ENCODE data around the gene SMARCAL1.

Gene SMARCAL1

DNA sequence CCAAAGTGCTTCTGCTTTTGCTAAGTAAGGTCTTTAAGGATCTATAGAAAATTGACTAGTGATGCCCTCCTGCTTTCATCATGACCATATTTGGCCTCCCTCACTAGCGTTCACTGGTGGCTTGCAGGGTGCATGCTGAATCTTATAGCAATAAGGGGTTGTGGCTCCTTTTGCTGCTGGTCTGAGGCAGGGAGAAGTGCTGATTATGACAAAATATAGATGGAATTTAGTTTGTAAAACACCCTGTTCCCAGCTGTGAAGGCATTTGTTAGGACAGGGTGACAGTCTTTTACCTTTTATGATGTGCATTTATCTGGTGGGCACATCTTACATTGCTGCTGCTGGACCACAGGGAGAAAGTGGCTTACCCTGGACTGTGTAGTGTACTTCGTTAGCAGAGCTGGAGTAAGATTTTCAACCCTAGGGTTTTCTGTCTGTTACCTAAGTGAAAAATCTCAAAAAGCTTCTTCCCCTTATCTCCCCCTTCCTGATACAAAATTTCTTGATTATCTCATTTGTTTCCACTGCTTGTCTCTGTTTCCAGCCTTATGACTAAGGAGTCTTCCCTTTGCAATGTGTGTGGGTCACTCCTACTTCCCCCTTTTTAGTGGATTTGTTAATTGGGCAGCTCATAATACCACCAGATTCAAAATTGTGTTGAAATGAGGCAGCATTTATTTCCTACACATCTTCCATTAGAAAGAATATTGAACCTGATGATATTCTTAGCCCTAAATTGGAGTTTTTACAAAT is 65.2 kb downstream of the SMARCAL1 start:
- DNase-seq = no peak

DNA sequence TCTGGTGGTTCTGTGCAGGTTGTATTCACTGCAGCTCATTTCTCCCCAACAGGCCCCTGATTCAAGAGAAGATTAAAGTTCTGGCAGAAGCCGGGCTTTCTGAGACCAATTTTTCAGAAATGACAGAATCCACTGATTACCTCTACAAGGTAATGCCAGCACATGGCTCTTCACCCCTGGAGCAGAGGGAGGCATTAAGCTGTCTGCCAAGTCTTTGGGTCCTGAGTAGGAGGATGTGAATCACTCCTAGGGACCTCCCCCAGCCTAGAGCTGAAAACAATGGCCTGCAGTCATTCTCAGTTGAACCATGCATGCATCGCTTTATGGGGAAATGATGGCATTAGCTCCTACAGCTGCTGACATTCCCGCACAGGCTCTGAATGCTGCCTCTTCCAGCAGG is 65.9 kb downstream of the SMARCAL1 start:
- DNase-seq = no peak

DNA sequence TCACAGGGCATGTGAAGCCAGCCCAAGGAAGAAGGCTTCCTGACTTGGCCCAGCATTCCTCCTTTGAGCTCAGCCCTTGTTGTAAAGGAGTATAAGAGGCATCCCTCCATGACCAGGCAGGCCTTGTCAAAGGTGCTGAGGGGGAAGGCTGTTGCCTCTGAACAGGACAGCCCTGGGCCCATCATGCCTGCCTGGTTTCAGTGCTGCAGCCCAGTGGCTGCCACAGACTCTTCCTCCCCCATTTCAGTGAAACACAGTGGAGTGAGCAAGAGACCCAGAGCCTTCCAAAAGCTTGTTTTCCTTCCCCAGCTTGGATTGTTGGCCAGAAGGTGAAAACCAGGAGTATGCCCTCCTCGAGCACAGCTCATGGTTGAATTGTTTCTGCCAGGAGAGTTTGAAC is 66.5 kb downstream of the SMARCAL1 start:
- no peak for DNase-seq

DNA sequence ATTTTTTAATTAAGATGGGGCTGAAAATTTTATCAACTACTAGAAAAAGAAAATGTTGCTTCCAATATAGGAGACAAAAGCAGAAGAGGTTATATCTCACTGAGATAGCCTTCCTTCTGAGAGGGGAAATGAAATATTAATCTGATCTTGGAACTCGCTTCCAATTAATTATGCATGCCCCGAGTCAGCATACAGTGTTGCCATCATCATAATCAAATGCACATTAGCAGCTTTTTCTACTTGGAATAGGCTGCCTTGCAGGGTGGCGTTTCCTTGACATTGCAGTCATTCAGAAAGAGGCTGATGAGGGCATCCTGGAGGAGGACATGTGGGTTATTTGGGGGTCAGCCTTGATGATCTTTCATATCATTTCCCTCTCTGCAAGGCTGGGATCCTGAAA is 67.9 kb downstream of the SMARCAL1 start:
- DNase-seq = no peak

DNA sequence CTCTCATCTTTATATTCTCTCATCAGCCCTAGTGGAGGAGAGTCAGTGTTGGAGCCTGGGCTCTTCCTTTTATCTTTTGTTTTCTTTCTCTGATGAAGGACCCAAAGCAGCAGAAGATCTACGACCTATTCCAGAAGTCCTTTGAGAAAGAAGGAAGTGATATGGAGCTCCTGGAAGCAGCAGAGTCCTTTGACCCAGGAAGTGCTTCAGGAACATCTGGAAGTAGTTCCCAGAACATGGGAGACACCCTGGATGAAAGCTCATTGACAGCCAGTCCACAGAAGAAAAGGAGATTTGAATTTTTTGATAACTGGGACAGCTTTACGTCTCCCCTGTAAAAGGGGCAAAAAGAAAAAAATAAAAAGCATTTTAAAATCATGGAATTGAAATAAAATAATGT is 70.4 kb downstream of the SMARCAL1 start:
- DNase-seq = no peak

DNA sequence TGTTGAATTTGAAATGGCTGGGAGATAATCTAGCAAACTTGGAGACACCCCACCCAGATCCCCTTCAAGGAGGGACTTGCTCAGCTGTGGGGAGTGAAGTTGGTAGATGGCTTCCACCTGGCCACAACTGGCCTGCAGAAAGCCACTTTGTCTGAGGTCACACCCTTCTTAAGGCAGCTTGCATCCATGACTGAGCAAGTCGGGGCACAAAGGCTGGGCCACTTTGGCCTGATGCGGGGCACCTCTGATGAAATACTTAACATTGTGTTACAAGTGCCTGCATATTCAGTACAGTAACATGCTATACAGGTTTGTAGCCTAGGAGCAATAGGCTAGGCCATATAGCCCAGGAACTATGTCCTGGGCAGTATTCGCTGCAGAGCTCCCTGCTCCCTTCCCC is 73.0 kb downstream of the SMARCAL1 start:
- DNase-seq = no peak

DNA sequence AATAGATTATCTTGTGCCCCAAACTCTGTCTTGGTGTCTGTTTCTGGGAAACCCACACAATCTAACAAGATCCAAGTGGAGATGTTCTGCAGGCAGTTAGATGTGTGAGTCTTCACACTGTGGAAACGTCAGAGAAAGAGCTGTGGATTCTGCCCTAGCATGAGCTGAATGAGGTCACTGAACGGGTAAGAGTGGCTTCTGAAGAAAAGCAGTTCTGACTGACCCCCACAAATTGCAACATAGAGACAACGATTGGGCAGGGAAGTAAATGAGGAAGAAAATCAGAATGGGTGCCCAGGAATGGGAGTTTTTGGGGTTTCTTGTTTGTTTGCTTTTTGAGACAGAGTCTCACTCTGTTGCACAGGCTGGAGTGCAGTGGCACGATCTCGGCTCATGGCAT is 73.5 kb downstream of the SMARCAL1 start:
- DNase-seq = no peak

DNA sequence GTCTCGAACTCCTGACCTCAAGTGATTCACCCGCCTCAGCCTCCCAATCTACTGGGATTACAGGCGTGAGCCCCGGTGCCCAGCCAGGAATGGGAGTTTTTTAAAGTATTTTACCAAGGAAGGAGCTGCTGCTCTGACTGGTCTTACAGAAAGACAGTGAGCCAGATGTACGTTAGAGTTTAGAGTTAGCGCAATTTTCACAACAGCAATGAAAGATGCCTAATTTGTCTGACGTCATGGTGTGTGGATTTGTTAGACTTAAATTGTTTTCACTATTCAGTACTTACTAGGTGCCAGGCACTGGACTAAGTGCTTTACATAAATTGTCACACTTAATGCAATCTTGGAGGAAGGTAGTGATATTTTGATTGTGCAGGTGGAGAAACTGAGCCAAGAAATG is 74.0 kb downstream of the SMARCAL1 start:
- no peak for DNase-seq

DNA sequence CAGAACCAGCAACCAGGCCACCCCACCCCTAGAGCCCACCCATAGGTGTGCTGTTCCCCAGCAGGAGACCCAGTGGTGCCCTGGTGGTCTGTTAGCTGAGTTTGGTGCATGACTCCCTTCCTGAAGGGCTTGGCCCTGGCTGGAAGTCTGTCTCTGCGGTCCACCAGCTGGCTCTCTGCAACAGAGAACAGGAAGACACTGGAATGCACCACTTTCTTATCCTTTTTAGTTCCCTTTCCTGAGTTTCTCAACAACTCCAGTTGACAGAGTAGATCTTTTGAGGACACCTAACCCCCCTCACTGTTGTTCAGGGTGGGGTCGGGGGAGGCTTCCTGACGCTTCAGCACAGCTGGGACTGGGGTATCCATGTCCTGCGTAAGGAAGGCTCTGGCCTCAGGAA is 74.4 kb downstream of the SMARCAL1 start:
- no peak for DNase-seq

DNA sequence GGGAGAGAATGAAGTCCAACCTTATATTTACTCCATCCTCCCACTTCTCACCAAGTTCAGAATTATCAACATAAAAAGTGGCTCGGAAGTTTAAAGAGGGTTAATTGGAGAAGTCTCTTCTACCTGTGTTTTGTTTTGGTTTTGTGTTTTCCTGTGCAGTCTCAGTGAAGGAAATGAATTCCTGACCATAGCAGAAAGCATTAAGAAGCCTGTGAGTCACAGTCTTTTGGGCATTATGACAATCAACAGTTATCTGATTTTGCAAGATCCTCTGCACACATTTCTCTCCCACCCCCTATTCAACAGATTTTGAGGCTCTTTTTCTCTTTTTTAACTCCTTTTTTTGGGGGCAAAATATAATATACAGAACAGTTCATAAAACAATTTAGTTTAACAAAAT is 77.8 kb downstream of the SMARCAL1 start:
- DNase-seq = no peak

DNA sequence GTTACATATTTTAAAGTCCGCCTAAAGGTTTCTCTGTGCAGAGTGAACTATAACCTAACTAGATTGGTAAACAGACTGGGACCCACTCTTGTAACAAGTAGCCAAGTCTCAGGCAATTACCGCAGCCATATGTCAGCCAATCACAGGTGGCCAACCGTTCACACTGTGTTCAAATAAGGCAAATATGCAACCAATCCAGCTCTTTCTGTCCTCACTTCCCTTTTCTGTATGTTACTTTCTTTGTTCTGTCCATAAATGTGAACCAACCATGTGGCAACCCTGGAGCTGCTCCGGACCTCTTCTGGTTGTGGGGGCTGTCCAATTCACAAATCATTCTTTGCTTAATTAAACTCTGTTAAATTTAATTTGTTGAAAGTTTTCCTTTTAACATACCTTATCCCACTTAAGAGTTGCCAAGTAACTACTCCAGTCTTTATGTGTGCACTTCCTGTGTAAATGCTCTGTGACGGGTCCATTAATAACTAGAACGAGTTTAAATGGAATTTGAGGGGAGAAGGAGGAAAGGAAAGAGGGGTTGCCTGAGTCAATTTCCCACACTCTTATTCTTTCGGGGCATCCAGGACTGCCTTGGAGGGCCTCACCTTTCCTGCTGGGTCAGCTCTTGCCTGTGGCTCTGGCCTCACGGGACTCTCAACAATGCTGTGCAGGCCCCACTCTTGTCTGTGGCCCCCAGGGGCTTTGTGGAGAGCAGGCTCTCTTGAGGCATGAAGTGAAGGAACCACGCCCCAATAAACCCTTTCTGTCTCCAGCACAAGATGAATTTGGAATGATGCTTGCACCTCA is 79.7 kb downstream of the SMARCAL1 start:
- no peak for DNase-seq

DNA sequence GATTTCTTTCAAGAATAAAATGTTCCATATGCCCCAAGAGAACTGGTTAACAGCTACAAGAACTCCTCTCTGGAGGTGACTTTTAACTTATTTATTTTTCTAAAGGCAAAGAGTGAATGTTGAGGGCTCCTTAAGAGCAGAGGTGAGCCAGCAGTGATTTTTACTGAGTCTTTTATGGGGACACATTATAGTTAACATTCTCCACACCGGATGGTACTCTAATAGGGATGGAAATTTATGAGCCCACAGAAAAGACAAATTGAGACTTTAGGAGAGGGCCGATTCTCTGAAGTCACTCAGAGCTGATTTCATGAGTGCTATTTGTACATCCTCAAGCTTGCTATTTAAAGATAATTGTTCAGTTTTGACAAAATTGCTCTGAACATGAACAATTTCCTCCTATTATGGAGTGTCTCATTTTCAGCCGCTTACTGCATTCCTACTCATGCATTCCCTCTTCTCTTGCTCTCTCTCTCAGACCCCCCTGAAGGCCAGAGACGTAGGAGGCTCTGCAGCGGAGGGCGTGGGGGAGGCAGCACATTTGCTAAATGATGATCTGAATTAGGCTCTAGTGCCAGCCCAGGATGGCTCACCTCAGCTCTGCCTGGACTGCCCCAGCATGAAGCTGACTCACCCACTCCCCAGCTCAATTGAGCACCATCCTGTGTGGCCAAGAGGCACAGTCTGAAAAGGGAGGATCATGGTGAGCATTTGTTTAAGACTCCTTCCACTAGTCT is 80.5 kb downstream of the SMARCAL1 start:
- DNase-seq = no peak

DNA sequence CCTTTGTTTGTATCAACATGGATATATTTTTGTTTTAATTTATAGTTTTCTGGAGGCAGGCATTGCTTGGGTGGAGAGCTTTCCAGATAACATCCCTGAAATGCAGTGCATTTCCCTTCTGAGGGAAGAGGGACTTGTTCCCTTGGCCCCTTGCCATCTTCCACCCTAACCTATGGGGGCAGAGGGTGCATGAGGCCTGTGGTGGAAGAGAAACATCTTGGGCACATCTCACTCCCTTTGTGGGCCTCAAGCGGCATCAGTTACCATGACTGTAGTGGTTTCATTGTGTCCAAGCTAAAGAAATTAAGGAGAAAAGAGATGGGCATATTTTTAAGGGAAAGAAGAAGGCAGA is 81.0 kb downstream of the SMARCAL1 start:
- DNase-seq = no peak

DNA sequence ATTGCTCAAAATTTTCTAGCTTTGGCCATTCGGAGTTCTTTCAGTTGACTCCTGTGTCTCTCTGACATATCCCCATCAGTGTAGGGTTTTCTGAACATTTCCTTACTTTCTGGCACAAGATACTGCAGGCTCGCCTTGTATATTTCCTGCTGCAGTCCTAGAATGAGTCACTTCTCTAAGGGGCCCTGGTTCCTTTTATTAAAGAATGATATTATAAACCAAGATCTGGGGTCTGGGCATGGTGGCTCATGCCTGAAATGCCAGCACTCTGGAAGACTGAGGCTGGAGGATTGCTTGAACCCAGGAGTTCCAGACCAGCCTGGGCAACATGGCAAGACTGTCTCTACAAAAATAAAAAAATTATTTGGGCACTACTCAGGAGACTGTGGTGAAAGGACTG is 83.4 kb downstream of the SMARCAL1 start:
- DNase-seq = no peak

DNA sequence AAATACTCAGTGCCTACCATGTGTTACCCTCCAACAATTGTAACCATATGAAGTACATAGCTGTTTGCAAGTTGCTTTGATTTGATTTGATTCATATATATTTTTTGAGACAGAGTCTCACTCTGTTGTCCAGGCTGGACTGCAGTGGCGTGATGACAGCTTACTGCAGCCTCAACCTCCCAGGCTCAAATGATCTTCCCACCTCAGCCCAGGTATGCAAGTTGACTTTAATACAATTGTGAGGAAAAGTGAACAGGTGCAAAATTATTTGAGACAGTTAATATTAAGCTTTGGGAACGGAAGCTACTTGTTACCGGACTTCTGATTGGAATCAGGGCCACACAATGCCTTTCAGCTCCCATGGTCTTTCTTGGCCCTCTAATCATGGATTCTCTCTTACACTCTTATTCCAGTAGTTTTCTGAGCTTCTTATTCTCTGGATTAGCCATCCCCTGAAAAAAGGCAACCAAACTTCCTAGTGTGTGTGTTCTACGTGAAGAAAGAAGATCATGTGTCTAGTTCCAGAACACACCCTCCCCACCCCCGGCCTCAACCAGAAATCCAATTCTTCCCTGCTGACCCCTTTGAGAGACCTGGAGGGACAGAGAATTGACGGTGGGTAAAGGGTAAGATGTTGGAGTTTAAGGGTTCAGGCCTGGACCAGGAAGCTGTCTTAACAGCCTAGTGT is 85.2 kb downstream of the SMARCAL1 start:
- no peak for DNase-seq

DNA sequence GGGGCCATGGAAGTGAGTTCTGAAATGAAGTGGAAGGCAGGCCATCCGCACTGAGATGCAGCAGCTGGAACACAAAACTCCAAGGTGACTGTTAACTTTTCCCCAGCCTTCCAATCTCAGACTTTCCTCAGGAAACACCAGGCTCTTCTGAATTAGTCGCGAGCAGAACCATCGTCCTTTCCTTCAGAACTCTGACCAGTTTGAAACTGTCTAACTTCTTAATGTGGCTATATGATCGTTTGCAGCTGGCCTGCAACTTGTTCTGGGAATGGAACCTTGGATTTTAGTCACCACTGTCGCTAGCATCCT is 85.7 kb downstream of the SMARCAL1 start:
- DNase-seq = no peak

DNA sequence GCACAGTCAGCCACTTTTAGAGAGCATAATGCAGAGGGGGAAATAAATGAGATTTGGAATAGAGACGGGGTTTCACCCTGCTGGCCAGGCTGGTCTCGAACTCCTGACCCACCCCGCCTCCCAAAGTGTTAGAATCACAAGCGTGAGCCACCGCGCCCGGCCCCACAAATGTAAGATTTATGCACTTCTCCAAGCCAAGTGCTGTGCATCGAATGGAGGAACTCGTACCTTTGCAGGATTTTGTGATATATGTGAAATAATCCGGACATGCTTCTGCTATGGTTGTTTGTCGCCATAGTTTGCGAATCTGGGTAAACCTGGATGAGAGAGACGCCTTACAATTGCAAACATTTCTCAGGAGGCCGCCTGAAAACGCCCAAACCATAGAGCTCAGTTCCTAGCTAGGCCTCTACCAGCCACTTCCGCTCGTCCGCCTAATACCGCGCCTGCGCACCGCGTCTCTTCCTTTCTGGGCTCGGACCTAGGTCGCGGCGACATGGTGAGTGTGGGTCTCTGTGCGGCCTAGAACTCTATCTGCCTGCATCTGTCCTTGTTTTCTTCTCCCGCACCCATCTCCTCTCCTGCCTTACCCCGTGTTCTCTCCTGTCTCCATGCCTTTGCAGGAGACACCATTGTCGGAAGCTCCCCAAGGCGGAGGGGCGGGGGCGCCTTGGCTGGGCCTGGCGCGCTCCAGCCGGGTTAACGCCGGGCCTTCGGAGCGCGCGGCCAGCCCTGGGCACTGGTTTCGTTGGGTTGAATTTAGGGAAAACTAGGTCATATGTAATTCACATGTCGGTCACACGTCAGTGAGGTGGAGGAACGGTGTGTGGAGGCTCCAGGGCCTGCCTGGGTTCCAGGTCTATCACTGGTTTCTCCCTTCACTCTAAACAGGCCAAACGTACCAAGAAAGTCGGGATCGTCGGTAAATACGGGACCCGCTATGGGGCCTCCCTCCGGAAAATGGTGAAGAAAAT is 86.4 kb downstream of the SMARCAL1 start, which contains the start of gene RPL37A:
Gene RPL37A (plus strand): TSS at position 466 of the 974 bp plus-strand sequence. CDS start 31 bp downstream, at position 497.
- DNase-seq = peak; percentile 93

DNA sequence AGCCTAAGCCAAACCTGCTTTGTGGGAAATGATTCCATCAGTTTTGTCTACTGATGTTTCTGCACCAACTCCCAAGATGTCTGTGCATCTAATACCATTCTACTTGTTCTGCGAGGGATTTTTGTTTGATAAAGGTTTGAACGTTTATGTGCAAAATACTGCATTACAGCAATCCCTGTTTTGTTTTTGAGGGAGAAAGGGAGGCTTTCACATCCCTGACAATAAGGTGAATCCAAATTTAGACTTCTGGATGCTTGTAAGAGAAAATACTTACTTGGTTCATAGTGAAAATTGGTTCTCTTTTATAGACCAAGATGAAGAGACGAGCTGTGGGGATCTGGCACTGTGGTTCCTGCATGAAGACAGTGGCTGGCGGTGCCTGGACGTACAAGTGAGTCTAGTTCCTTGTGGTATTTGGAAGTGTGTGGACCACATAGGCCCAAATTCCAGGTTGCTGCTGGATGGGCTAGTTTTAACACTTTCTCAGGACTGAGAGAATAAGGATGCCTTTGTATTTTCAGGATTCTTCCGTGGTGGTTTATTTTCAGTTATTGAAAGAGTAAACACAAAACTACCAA is 87.4 kb downstream of the SMARCAL1 start:
- no peak for DNase-seq

DNA sequence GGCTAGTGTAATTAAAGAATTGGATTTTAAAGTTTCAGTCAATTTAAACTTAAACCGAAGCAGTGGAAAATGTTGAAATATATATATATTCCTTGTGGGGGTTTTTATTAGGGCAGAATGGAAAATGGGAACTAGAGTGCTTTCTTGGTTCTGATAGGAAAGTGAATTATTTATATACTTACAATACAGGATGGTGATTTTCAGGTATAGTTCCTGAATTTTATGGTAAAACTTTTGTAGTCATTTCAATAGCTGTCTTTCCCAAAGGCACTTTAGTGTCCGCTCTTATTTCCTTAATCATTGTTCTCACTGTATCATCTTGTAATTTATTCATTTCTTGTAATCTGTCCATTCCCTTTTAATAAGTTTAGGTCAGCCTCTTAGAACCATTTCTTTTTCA is 88.3 kb downstream of the SMARCAL1 start:
- no peak for DNase-seq

DNA sequence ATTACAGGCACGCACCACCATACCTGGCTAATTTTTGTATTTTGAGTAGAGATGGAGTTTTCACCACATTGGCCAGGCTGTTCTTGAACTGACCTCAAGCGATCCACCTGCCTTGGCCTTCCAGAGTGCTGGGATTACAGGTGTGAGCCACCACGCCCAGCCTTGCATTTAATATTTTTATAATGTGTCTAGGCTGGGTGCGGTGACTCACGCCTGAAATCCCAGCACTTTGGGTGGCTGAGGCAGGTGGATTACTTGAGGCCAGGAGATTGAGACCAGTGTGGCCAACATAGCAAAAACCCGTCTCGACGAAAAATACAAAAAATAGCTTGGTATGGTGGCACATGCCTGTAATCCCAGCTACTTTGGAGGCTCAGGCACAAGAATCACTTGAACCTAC is 89.6 kb downstream of the SMARCAL1 start:
- DNase-seq = no peak

DNA sequence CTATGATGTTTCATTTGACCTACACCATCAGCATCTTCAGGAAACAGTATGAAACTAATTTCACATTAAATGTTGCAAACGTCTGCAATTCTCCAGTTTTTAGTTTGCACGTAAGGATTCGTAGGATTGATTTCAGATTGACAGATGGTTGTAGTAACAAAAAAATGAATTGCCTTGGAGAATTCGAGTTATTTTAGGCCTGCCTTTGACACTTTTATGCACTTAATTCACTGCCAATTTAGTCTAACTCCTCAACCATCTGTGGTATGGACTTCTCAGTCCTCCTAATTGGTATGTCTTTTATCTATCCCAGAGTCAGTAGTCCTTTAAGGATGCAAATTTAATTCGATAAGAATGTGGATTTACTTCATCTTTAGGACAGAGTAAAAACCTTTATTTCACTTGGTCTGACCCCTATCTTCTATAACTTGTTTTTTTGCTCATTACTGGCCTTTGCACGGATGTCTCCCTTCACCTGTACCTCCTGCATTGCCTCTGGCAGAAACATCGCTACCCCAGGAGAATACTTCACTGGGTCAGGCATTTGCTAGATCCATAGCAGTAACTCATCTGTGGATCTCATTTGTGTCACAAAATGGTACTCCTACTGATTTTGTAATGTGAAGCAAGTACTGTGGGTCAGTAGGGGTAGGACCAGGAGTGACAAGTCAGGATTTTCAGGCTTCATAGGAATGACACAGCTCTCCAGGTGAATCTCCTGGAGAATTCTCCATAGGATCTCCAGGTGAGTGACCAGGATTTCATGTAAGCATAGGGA is 90.3 kb downstream of the SMARCAL1 start:
- DNase-seq = no peak

Data from CD4-positive, alpha-beta T cell treated with Interleukin-17A for 1 hour (primary cell).